Renal cortex interstitium (tissue), 11 donors: ENCODE measurements around the gene RABGAP1L. TPM values are rescaled to one million over a fixed set of nuclear protein-coding genes. Genes with fewer than 3 reads are reported as not detected.
"Not testable (repeated sequence)": the region's sequence is repeated elsewhere in the genome, so short reads cannot be mapped to it uniquely, and the experiment has no call there.

ENCODE experiments used
- DNase-seq, 11 donors: peaks; one replicate each; pipeline ENCODE4 v3.0.0-alpha.2; 2013; ENCODE audit warnings: low read depth in 9 of 11, low spot score in 4 of 11; ENCODE audit errors: extremely low read depth in 1 of 11
- polyA plus RNA-seq, 3 donors: library from polyadenylated mRNA; unstranded; fragments of 120-200 nt; gene quantifications; one replicate each; pipeline ENCODE4 v1.2.1, GENCODE V29; 2013; ENCODE audit not compliant: insufficient read length in 3 of 3

RABGAP1L gene
- polyA plus RNA-seq, 3 donors = 25.2 to 31.2 (median 30.0) TPM

DNA sequence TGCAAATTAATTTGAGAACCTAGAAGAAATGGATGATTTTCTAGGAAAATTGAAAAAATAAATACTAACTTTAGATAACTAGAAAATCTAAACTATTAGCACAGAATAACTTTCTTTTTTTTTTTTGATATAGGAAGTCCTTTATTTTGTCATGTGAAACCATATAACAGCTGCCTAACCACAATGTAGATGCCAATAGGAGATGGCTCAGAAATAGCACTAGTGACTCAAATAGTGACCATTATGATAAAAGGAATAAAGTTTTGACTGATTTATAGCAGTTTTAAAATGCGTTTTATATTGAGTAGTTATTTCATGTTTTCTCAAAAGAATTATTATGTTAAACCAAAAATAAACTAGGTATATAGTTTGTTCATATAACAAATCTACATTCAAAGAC, 682.4 kb downstream of the RABGAP1L start:
- no peak for DNase-seq

DNA sequence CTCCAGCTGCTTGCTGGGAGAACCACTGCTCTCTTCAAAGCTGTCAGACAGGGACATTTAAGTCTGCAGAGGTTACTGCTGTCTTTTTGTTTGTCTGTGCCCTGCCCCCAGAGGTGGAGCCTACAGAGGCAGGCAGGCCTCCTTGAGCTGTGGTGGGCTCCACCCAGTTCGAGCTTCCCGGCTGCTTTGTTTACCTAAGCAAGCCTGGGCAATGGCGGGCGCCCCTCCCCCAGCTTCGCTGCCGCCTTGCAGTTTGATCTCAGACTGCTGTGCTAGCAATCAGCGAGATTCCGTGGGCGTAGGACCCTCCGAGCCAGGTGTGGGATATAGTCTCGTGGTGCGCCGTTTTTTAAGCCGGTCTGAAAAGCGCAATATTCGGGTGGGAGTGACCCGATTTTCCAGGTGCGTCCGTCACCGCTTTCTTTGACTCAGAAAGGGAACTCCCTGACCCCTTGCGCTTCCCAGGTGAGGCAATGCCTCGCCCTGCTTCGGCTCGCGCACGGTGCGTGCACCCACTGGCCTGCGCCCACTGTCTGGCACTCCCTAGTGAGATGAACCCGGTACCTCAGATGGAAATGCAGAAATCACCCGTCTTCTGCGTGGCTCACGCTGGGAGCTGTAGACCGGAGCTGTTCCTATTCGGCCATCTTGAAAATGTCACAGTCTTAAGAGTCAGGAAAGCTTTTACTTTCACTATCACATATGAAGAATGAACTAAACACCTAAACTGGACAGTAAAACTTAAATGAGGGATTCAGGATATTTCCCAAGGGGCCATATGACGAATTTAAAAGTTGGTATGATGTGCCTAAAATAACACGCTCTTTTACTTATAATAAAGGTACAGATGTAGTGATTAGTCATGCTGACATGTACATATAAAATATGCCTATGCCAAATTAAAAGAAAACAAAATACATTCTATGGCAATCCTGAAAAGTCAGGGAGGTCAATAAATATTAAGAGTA, 689.6 kb downstream of the RABGAP1L start:
- DNase-seq = not testable (repeated sequence)

DNA sequence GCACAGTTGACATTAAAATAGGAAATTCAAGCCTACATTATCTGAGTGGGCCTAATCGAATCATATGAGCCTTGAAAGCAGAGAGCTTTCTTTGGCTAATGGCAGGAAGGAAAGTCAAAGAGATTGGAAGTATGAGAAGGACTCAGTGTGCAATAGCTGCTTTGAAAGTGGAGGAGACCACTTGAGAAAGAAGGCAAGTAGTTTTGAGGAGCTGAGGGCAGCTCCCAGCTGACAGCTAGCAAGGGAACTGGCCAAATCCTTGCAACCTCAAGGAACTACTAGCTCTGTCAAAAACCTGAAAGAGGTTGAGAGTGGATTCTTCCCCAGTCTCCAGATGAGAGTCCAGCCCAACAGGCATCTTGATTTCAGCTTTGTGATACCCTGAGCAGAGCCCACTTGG, 691.4 kb downstream of the RABGAP1L start:
- no peak for DNase-seq

DNA sequence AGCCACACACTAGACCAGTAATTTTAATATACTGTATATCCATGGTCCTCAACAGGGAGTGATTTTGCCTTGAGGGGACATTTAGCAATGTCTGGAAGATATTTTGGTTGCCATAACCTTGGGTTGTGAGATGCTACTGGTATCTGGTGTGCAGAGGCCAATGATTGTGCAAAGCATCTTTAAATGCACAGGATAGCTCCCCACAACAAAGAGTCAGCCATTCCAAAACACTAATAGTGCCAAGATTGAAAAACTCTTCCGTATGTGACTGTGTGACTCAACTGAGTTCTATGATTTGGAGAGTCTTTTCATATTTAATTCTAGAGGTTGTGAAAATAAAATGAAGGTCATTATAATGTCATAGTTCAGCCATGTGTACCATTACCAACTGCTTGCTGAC, 699.0 kb downstream of the RABGAP1L start:
- DNase-seq = no peak

DNA sequence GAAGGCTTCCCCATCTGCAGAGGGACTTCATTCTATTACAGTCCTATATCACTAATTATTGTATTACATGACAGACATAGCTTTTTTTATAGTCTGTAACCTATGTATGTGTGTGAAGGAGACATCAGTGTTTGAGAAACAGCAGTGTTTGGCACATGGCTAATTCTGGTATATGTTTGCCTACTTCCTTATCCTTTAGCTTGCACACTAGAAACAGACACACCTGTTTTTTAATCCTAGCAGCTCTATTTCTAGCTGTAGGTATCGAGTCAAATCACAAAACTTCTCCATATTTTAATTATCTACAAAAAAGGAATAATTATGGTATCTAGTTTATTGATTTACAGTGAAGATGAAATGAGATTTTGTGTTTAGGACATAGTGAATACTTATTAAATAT, 711.0 kb downstream of the RABGAP1L start:
- DNase-seq = no peak

DNA sequence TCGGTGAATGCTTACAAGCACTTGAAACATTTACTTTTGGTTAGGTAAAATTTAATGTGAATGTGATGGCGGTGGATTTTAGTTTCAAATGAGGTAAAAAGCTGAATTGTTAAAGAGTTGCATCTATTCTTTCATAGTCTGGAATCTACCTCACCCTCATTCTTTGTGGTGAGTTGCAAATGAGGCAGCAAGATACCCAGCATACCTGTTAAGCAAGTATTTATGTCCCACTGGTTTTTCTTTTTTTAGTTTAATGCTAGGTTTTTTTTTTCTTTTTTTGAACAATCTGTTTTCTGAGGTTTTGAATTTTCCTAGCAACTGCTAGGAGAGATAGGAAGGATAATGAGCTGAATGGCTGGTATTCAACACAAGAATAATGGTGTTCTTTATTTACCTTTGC, 712.6 kb downstream of the RABGAP1L start:
- no peak for DNase-seq

DNA sequence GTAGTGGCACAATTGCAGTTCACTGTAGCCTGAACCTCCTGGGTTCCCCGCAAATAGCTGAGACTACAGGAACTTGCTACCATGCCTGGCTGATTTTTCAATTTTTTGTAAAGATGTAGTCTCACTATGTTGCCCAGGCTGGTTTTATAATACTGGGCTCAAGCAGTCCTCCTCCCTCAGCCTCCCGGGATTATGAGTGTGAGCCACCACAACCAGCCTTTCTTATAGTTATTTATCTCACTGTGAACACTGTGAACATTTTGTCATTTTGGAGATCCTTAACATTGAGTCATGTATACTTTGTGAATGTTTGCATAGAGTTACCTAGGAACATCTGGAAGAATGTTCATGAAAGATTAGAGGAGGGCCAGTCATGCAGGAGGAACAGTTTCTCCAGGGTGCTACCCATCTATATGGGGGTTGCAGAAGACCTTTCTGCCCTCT, 713.3 kb downstream of the RABGAP1L start:
- DNase-seq = no peak

DNA sequence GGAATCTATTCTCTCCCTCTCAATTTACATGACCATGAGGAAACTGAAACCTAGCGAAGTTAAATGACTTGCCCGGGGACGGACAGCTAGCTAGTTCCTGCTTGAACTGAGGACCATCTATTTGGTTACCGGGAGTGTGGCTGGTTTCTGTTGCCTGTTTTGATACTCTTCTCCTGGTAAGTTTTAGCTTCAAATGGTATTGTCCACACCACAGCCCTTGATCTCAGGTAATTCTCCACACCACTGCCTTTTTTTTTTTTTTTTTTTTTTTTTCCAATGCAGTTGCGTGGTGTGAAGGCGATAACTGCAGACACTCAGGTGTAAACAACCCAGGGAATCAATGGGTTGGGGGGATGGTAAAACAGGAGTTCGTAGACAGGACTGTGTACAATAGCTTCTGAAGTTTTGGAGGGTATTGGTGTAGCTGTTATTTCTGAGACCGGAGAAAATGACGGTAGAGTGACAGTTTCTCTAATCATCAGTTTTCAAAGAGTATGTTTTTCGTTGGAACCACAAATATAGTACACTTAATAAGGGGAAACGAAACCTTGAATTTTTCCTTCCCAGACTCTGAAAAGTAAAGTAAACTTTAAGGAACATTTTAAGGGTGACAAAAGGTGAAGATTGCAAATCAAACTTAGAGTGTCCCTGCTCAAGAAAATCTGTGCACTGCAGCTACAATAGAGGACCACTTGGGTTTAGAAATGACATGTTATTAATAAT, 715.2 kb downstream of the RABGAP1L start:
- no peak for DNase-seq

DNA sequence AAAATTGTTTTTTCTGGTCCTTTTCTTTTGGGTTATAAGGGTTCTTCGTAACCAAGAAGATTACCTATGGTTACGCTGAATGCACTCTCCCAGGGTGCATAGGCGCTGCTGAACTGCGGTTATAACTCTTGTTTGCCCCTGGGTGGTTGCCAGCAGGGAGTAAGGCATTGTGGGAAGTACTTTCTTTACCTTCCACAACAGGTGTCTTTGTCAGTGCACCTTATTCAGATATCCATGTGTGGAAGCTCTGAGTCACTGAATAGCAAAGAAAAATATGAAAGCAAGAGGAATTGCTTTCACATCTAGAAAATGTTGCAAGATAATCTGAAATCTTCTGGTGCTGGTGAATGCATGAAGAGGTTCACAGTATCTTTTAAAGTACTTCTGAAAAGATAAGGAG, 716.0 kb downstream of the RABGAP1L start:
- no peak for DNase-seq

DNA sequence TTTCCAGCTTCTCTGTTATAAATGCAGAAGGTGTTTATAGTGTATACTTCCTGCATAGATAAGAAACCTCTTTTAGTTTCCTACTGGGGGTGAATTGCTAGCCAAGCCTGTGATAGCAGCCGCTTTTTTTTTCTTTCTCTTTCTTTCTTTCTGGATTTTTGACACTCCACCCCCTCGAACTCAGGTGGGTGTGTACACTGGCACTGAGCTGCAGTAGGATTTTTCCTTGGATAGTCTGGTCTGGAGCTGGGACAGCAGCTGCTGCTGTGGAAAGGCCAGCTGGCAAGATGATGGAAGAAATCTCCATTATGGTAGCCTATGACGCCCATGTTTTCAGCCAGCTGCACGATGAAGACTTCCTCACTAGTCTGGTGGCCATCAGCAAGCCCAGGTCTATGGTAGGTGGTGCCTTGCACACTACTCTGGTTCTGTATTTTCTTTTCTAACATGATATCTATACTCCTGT, 717.9 kb downstream of the RABGAP1L start:
- no peak for DNase-seq

DNA sequence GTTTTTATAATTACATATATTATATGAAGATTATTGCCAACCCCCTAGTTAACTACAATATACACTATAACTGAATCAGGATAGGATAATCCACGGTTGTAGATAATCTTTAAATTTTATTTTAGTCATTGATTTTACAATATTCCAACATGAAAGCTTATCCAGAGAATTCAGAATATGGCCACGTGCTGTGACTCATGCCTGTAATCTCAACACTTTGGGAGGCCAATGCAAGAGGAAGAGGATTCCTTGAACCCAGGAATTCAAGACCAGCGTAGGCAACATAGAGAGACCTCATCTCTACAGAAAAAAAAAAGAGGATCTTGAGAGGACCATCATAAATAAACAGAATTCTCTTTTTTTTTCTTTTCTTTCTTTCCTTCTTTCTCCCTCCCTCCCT, 720.9 kb downstream of the RABGAP1L start:
- DNase-seq = no peak

DNA sequence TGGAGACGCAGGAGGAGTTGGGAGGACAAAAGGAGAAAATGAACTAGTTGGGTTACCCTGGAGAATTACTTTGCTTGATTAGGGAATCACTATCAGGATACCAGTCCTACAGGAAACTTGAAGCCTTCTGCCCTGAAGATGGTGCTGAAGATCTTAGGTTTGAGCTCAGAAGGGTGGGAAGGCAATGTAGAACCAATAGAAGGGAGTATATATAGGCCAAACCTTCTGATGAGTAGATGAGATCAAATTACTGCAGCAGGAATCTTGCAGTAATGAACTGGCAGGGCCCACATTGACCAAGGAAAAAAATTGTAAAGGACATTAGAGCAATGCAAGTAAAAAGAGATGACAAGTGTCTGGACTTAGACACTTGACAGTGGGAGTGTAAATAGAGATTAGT, 724.1 kb downstream of the RABGAP1L start:
- DNase-seq = peak in 1 of 11 donors; percentile 8

DNA sequence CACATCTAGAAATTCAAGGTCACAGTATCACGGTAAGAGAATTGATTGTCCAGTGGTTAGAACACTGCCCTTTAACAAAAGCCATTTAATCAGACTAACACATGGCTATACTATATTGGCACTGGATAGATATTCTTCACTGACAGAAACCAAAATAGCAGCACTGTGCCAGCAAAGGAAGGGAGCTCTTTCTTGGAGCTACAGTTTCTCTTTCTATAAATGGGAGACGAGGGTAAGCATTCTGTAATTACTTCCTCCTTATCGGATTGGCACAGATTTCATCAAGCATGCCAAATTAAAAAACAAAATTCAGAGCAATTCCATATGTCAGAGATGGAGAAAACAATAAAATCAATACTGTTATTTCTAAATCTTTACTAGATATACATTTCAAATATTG, 724.7 kb downstream of the RABGAP1L start:
- no peak for DNase-seq

DNA sequence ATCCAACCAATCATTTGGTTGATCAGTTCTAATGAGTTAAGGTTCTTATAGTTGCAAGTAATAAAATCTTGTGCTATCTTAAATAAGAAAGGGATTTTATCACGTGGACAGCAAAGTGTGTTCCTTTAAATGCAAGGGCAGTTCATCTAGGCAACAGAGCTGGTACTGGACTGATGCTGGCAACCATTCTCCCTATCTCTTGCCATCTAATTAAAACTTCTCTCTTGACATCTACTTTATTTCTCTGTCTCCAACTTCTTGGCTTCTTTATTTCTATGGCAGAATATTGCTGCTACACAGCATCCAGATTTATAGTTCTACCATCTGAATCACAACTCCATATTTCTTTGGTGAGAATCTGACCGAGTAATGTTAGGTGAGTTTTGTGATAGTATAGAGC, 725.2 kb downstream of the RABGAP1L start:
- DNase-seq = no peak

DNA sequence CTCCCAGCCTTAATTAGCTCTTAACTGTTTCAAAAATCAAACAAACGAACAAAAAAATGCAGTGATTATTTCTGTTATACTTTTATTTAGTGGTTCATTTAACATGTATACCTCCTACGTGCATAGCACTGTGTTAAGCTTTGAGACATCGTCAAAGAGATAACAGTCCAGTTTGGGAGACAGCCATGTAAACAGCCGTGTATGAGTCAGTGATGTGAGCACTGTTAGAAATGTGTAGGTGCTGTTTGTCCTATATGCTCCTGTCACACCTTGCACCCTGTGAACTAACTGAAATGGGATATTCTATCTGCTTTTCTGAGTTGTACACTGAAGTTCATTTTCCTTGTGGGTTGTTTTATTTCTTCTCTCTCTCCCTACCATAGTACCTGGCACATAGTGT, 730.7 kb downstream of the RABGAP1L start:
- DNase-seq = no peak

DNA sequence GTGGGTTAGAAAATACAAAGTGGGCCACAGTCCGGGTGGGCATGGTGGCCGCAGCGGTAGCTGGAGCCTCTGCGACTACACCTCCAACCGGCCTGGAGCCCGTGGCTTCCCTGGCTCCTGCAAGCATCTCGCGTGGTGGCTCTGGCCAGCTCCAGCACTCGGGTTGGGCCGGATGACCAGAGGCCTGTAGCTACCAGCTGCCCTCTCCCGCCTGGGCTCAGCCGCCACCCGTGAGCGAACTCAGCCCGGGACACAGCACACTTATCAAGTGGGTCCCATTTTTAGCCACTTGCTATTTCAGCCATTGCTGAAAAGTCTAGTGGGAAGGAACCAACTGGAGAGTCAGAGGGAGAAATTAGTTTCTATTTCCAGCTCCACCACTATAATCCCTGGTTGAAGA, 732.7 kb downstream of the RABGAP1L start:
- no peak for DNase-seq

DNA sequence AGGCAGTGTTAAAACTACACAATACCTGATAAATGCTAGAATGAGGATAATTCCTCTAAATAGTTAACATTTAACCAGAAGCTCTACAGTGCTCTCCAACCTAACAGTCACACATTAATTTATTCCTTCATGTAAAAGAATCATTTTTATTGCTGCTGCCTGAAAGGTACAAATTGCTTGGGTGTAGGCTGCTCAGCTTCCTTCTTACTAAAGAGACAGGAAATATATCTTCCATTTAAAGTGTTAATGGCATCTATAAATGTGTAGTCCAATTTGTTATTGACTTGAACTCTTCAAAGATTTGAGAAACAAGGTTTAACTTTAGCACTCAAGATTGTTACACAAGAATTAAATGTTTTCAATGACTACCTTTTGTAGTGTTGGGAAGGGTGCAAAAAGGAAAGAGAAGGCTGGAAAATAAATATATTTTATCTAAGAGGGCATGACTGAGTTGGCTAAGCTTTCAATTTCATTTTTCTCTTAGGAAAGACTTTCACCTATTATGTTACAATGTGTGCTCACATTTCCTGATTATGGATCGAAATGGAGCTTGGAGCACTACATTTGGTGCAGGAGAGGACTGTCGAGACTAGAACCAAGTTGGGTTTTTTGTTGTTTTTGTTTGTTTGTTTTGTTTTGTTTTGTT, 734.9 kb downstream of the RABGAP1L start:
- DNase-seq = no peak

DNA sequence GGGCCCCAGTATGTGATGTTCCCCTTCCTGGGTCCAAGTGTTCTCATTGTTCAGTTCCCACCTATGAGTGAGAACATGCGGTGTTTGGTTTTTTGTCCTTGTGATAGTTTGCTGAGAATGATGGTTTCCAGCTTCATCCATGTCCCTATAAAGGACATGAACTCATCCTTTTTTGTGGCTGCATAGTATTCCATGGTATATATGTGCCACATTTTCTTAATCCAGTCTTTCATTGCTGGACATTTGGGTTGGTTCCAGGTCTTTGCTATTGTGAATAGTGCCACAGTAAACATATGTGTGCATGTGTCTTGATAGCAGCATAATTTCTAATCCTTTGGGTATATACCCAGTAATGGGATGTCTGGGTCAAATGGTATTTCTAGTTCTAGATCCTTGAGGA, 736.3 kb downstream of the RABGAP1L start:
- not testable (repeated sequence) for DNase-seq

DNA sequence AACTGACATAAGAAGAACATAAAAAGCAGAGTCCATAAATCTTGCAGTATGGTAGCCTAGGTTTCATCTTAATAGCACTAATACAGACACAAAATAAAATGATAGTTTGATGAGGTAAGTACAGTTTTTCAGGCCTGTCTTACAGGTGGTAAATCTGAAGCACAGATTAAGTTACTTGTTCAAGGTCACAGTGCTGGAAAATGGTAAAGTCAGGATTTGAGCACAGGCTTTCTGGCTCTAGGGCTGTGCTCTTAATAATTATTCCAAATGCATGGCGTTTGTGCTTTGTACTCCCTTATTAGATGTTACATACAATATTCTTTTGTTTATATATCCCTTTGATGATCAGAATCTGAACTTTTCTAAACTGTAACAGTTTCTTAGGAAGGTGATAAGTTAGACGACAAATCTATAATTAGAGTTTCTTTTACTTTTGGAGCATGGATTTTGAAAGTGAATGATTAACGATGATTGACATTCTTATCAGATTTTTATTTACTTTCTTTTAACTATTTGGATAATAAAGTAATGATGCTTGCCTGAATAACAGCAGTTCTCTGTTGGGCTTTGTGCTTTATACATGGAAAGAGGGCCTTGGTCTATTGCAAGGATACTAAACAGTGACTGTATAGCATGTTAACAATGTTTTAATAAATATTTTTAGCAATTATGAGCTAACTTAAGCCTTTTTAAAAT, 738.9 kb downstream of the RABGAP1L start:
- no peak for DNase-seq
